ENCODE measurements around the gene HDAC11. TPM values are rescaled to one million over a fixed set of nuclear protein-coding genes. Genes with fewer than 3 reads are reported as not detected.

The HDAC11 gene
- polyA plus RNA-seq, 1 donor (not counting 4 experiments of a cell fraction or from before 2014, with no cell fraction given): 12.6 TPM

- TF ChIP-seq EZH2 (IDR thresholded peaks at IDR 0.05; ENCODE audit: low read length): no peak
- TF ChIP-seq CTCF (optimal IDR thresholded peaks at IDR 0.05 in 1 of 3, IDR thresholded peaks at IDR 0.05 in 1 of 3, conservative IDR thresholded peaks at IDR 0.05 in 1 of 3; ENCODE audit: extremely low read depth in 1 of 3, insufficient read depth in 2 of 3, low read length in 3 of 3): no peak
- Histone ChIP-seq H3K9ac (ENCODE audit: control insufficient read depth, extremely low read depth, insufficient read depth, low read length) (no peak overlapping the region), H3K9me3 (ENCODE audit: control insufficient read depth, low read depth, low read length) (no peaks in the 10 kb centered on the region), H3K27me3 (ENCODE audit: control insufficient read depth, extremely low read depth, insufficient read depth, low read length) (no peaks in the 10 kb centered on the region), H2AFZ (ENCODE audit: control insufficient read depth, low read length) (no peak overlapping the region), H3K4me1 (ENCODE audit: control insufficient read depth, extremely low read depth, insufficient read depth, low read length) (peaks cover 41% of the 10 kb centered on the region), H3K79me2 (ENCODE audit: control insufficient read depth, insufficient read depth, low read length) (no peaks in the 10 kb centered on the region), H3K9me1 (ENCODE audit: control insufficient read depth, extremely low read depth, insufficient read depth, low read length) (no peaks in the 10 kb centered on the region), H3K4me2 (ENCODE audit: control insufficient read depth, extremely low read depth, insufficient read depth, low read depth, low read length) (no peak overlapping the region), H3K4me3 (ENCODE audit: control insufficient read depth in 2 of 3, extremely low read depth in 1 of 3, insufficient read depth in 2 of 3, low read depth in 1 of 3, low read length in 3 of 3) (no peak overlapping the region), H3K36me3 (ENCODE audit: control insufficient read depth in 2 of 2, extremely low read depth in 1 of 2, insufficient read depth in 2 of 2, low read length in 2 of 2) (no peaks in the 10 kb centered on the region), H4K20me1 (ENCODE audit: control insufficient read depth, extremely low read depth, insufficient read depth, low read length) (no peaks in the 10 kb centered on the region), H3K27ac (ENCODE audit: control insufficient read depth, insufficient read depth, low read length) (no peak overlapping the region)
- dilution Hi-C loops (cut with MboI; ENCODE audit: extremely low pct_ligation_motif_present, low sequenced_read_pairs): no loop called here
- DNase-seq (ENCODE audit: low read depth, low spot score) (no peak), FAIRE-seq (no peak)
Measured at GRCh38 chr3:13535905-13536304, 55.8 kb downstream of the HDAC11 start.

GRCh38 chr3:13536432-13536831 lies 56.3 kb downstream of the HDAC11 start:
- H3K4me1 ChIP-seq (ENCODE audit: control insufficient read depth, extremely low read depth, insufficient read depth, low read length): peaks cover 41% of the 10 kb centered on the region
- H3K4me3 ChIP-seq (ENCODE audit: control insufficient read depth in 2 of 3, extremely low read depth in 1 of 3, insufficient read depth in 2 of 3, low read depth in 1 of 3, low read length in 3 of 3): no peak overlapping the region
- TF ChIP-seq EZH2 (IDR thresholded peaks at IDR 0.05; ENCODE audit: low read length) (no peak), CTCF (optimal IDR thresholded peaks at IDR 0.05 in 1 of 3, IDR thresholded peaks at IDR 0.05 in 1 of 3, conservative IDR thresholded peaks at IDR 0.05 in 1 of 3; ENCODE audit: extremely low read depth in 1 of 3, insufficient read depth in 2 of 3, low read length in 3 of 3) (no peak)
- no peaks in the 10 kb centered on the region for H3K9me1 ChIP-seq (ENCODE audit: control insufficient read depth, extremely low read depth, insufficient read depth, low read length)
- H4K20me1 ChIP-seq (ENCODE audit: control insufficient read depth, extremely low read depth, insufficient read depth, low read length): no peaks in the 10 kb centered on the region
- H3K9me3 ChIP-seq (ENCODE audit: control insufficient read depth, low read depth, low read length): no peaks in the 10 kb centered on the region
- H3K79me2 ChIP-seq (ENCODE audit: control insufficient read depth, insufficient read depth, low read length): no peaks in the 10 kb centered on the region
- no peaks in the 10 kb centered on the region for H3K36me3 ChIP-seq (ENCODE audit: control insufficient read depth in 2 of 2, extremely low read depth in 1 of 2, insufficient read depth in 2 of 2, low read length in 2 of 2)
- H3K9ac ChIP-seq (ENCODE audit: control insufficient read depth, extremely low read depth, insufficient read depth, low read length): no peak overlapping the region
- FAIRE-seq (no peak), DNase-seq (ENCODE audit: low read depth, low spot score) (no peak)
- H2AFZ ChIP-seq (ENCODE audit: control insufficient read depth, low read length): no peak overlapping the region
- H3K27me3 ChIP-seq (ENCODE audit: control insufficient read depth, extremely low read depth, insufficient read depth, low read length): no peaks in the 10 kb centered on the region
- H3K4me2 ChIP-seq (ENCODE audit: control insufficient read depth, extremely low read depth, insufficient read depth, low read depth, low read length): no peak overlapping the region
- dilution Hi-C loops (cut with MboI; ENCODE audit: extremely low pct_ligation_motif_present, low sequenced_read_pairs): no loop called here
- H3K27ac ChIP-seq (ENCODE audit: control insufficient read depth, insufficient read depth, low read length): no peak overlapping the region
